Neural progenitor cell (in vitro differentiated cells): ENCODE measurements around the gene SCCPDH. TPM values are rescaled to one million over a fixed set of nuclear protein-coding genes. Genes with fewer than 3 reads are reported as not detected.

ENCODE experiments used
- DNase-seq: peaks from one replicate; pipeline ENCODE4 v3.0.0-alpha.2; 2016; ENCODE audit warnings: low spot score
- H2AFZ ChIP-seq: fragments of 200-600 bp; sonication (generic); replicated peaks from 2 replicates; pipeline ENCODE4 v1.6.1; 2016; ENCODE audit warnings: antibody characterized with exemption
- H3F3A ChIP-seq: fragments of 200-600 bp; sonication (generic); 2 replicates; pipeline ENCODE4 v1.6.1; 2016; ENCODE audit warnings: antibody characterized with exemption, low read depth
- H3K27ac ChIP-seq: fragments of 200-600 bp; sonication (generic); 2 replicates; pipeline ENCODE4 v1.5.1; 2016; ENCODE audit warnings: mild to moderate bottlenecking
- H3K27me3 ChIP-seq: fragments of 200-600 bp; sonication (generic); 2 replicates; pipeline ENCODE4 v1.6.1; 2016; ENCODE audit warnings: mild to moderate bottlenecking, moderate library complexity
- H3K36me3 ChIP-seq: fragments of 200-600 bp; sonication (generic); 2 replicates; pipeline ENCODE4 v1.5.1; 2016
- H3K4me1 ChIP-seq: fragments of 200-600 bp; sonication (generic); 2 replicates; pipeline ENCODE4 v1.6.1; 2016; ENCODE audit warnings: mixed run types
- H3K4me2 ChIP-seq: fragments of 200-600 bp; sonication (generic); 2 replicates; pipeline ENCODE4 v1.6.1; 2016
- H3K4me3 ChIP-seq: fragments of 200-600 bp; sonication (generic); 2 replicates; pipeline ENCODE4 v1.5.1; 2016
- H3K79me2 ChIP-seq: fragments of 200-600 bp; sonication (generic); 2 replicates; pipeline ENCODE4 v1.6.1; 2016; ENCODE audit warnings: low read depth
- H3K9ac ChIP-seq: fragments of 200-600 bp; sonication (generic); 2 replicates; pipeline ENCODE4 v1.6.1; 2016
- H3K9me3 ChIP-seq: fragments of 200-600 bp; sonication (generic); 2 replicates; pipeline ENCODE4 v1.5.1; 2016; ENCODE audit warnings: low read depth
- H4K20me1 ChIP-seq: fragments of 200-600 bp; sonication (generic); 2 replicates; pipeline ENCODE4 v1.6.1; 2016; ENCODE audit warnings: low read depth
- H3K27ac Mint-ChIP-seq: 3 replicates; pipeline ENCODE4 v1.8.0; 2021; ENCODE audit warnings: mixed read lengths
- H3K27me3 Mint-ChIP-seq: 2 replicates; pipeline ENCODE4 v1.8.0; 2022; ENCODE audit warnings: low read depth, mild to moderate bottlenecking, inconsistent platforms, moderate library complexity, mixed read lengths; ENCODE audit not compliant: insufficient read depth
- H3K36me3 Mint-ChIP-seq: 3 replicates; pipeline ENCODE4 v1.8.0; 2021; ENCODE audit warnings: mixed read lengths
- H3K4me1 Mint-ChIP-seq: 3 replicates; pipeline ENCODE4 v1.8.0; 2021; ENCODE audit warnings: mixed read lengths
- H3K4me3 Mint-ChIP-seq: 3 replicates; pipeline ENCODE4 v1.8.0; 2021; ENCODE audit warnings: mild to moderate bottlenecking, moderate library complexity, mixed read lengths
- H3K9me3 Mint-ChIP-seq: 3 replicates; pipeline ENCODE4 v1.8.0; 2020; ENCODE audit warnings: mixed read lengths
- EZH2 ChIP-seq: fragments of 200-600 bp; sonication (generic); IDR thresholded peaks from 2 replicates; pipeline ENCODE4 v1.6.1; 2017; ENCODE audit warnings: antibody characterized with exemption, mild to moderate bottlenecking, moderate library complexity
- EZH2phosphoT487 ChIP-seq: fragments of 200-600 bp; sonication (generic); IDR thresholded peaks from 2 replicates; pipeline ENCODE4 v1.6.1; 2017; ENCODE audit warnings: antibody characterized with exemption
- total RNA-seq: library from RNA; depleted of rRNA; stranded (reverse); fragments of >200 nt; gene quantifications from 2 replicates; pipeline ENCODE4 v1.2.3, GENCODE V29; 2015; ENCODE audit warnings: low replicate concordance
- TF ChIP-seq, protein P1 (sequence below): fragments of 200-600 bp; sonication (generic); IDR thresholded peaks from 2 replicates; pipeline ENCODE4 v1.5.1; 2017; ENCODE audit warnings: antibody characterized with exemption, mild to moderate bottlenecking

The SCCPDH gene
- total RNA-seq, 1 donor from 2014 or later, result 56.3 TPM

DNA sequence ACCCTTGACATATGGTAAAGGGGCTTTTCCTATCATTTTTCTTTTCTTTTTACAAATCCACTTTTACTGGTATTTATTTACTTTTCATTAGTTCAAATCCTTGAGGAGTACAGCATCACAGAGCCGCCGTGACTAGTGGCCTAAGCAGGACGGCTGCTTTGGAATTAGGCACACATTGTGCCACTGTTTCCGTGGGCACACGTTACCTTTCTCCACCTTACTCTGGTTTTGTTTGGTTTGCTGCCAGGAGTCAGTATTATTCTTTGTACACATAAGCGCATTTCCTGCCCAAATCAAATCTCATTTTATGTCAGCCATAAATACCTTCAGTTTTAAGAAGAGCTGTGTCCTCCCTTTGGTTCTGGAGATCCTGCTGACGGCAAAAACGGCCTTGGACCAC, 31.2 kb downstream of the SCCPDH start:
- Mint-ChIP-seq H3K36me3 (peaks cover 3% of the 10 kb centered on the region), H3K4me3 (no peak overlapping the region), H3K27ac (no peak overlapping the region), H3K9me3 (no peaks in the 10 kb centered on the region), H3K27me3 (no peaks in the 10 kb centered on the region), H3K4me1 (peaks cover 4% of the 10 kb centered on the region)
- H3K79me2 ChIP-seq, result no peaks in the 10 kb centered on the region
- H3F3A ChIP-seq, result no peaks in the 10 kb centered on the region
- no peak overlapping the region for H3K9ac ChIP-seq
- no peak overlapping the region for H3K4me2 ChIP-seq
- H2AFZ ChIP-seq, result no peak overlapping the region
- no peaks in the 10 kb centered on the region for H3K27me3 ChIP-seq
- DNase-seq, result no peak
- TF ChIP-seq EZH2phosphoT487 (no peak), EZH2 (no peak)
- TF ChIP-seq, protein P1, sequence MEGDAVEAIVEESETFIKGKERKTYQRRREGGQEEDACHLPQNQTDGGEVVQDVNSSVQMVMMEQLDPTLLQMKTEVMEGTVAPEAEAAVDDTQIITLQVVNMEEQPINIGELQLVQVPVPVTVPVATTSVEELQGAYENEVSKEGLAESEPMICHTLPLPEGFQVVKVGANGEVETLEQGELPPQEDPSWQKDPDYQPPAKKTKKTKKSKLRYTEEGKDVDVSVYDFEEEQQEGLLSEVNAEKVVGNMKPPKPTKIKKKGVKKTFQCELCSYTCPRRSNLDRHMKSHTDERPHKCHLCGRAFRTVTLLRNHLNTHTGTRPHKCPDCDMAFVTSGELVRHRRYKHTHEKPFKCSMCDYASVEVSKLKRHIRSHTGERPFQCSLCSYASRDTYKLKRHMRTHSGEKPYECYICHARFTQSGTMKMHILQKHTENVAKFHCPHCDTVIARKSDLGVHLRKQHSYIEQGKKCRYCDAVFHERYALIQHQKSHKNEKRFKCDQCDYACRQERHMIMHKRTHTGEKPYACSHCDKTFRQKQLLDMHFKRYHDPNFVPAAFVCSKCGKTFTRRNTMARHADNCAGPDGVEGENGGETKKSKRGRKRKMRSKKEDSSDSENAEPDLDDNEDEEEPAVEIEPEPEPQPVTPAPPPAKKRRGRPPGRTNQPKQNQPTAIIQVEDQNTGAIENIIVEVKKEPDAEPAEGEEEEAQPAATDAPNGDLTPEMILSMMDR, result no peak
- no peaks in the 10 kb centered on the region for H3K9me3 ChIP-seq
- no peaks in the 10 kb centered on the region for H4K20me1 ChIP-seq
- H3K36me3 ChIP-seq, result peaks cover 6% of the 10 kb centered on the region
- H3K27ac ChIP-seq, result no peak overlapping the region
- no peak overlapping the region for H3K4me3 ChIP-seq
- no peaks in the 10 kb centered on the region for H3K4me1 ChIP-seq

DNA sequence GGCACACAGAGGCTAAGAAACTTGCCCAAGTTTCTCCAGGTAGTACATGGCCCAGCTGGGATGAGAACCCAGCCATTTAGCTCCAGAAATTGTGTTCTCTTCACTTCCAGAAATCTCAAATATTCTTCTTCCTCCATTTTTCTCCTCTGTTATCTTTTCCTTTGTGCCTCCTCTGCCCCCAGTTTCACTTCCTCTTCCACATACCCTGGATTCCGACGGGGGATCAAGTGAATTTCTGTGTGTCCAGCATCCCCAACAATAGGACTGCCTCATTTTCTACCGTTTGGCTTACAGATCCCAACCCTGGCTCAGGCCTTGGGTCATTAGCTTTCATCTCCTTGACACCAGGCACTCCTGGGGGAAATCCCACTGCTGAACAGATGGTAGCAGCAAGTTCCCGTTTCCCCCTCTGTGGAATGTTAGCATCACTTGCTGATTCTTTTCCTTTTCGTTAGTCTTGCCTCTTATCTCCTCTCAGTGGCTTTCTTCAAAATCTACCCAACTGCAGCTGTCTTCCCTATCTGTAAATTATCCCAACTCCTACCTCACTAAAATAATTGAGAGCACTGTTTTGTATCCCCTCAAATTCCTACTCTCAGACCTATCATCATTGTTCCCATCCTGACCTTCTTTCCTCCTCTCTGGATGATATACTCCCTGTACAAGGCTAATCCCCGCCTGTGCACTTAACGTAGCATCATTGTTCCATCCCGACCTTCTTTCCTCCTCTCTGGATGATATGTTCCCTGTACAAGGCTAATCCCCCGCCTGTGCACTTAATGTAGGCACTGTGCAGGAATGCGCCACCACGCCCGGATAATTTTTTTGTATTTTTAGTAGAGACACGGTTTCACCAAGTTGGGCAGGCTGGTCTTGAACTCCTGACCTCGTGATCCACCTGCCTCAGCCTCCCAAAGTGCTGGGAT, 36.5 kb downstream of the SCCPDH start:
- H3F3A ChIP-seq, result no peaks in the 10 kb centered on the region
- no peaks in the 10 kb centered on the region for H3K4me1 ChIP-seq
- no peaks in the 10 kb centered on the region for H3K9me3 ChIP-seq
- no peak overlapping the region for H3K9ac ChIP-seq
- Mint-ChIP-seq H3K4me3 (no peak overlapping the region), H3K27me3 (no peaks in the 10 kb centered on the region), H3K36me3 (peaks cover 30% of the 10 kb centered on the region), H3K9me3 (no peaks in the 10 kb centered on the region), H3K4me1 (peaks cover 3% of the 10 kb centered on the region), H3K27ac (no peak overlapping the region)
- H3K79me2 ChIP-seq, result no peaks in the 10 kb centered on the region
- H3K36me3 ChIP-seq, result peaks cover 11% of the 10 kb centered on the region
- H3K4me2 ChIP-seq, result no peak overlapping the region
- DNase-seq, result no peak
- no peaks in the 10 kb centered on the region for H4K20me1 ChIP-seq
- no peak overlapping the region for H3K27ac ChIP-seq
- no peak overlapping the region for H2AFZ ChIP-seq
- no peak overlapping the region for H3K4me3 ChIP-seq
- no peak for TF ChIP-seq EZH2phosphoT487
- TF ChIP-seq, protein P1, result no peak
- TF ChIP-seq EZH2, result no peak
- H3K27me3 ChIP-seq, result no peaks in the 10 kb centered on the region

DNA sequence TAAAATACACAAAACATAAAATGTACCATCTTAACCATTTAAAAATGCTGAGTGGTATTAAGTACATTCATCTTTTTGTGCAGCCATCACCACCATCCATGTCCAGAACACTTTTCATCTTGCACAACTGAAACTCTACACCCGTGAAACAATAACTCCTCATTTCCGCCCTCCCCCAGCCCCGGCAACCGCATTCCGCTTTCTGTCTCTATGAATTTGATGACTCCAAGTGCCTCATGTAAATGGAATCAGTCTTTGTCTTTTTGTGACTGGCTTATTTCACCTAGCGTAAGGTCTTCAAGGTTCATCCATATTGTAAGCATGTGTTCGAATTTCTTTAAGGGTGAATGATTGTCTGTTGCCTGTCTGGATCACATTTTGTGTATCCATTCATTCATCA, 37.2 kb downstream of the SCCPDH start:
- Histone ChIP-seq H4K20me1 (no peaks in the 10 kb centered on the region), H3K79me2 (no peaks in the 10 kb centered on the region), H3K27me3 (no peaks in the 10 kb centered on the region), H3K4me2 (no peak overlapping the region), H2AFZ (no peak overlapping the region), H3F3A (no peaks in the 10 kb centered on the region), H3K27ac (no peak overlapping the region), H3K36me3 (peaks cover 11% of the 10 kb centered on the region), H3K4me3 (no peak overlapping the region), H3K4me1 (no peaks in the 10 kb centered on the region), H3K9me3 (no peaks in the 10 kb centered on the region), H3K9ac (no peak overlapping the region)
- TF ChIP-seq, protein P1, result no peak
- no peak for TF ChIP-seq EZH2phosphoT487
- no peak for TF ChIP-seq EZH2
- H3K27ac Mint-ChIP-seq, result no peak overlapping the region
- DNase-seq, result no peak
- H3K9me3 Mint-ChIP-seq, result no peaks in the 10 kb centered on the region
- no peaks in the 10 kb centered on the region for H3K27me3 Mint-ChIP-seq
- H3K4me1 Mint-ChIP-seq, result peaks cover 3% of the 10 kb centered on the region
- H3K4me3 Mint-ChIP-seq, result no peak overlapping the region
- peaks cover 34% of the 10 kb centered on the region for H3K36me3 Mint-ChIP-seq
